NCI-H2171 treated with DMSO at 0.1 percent for 48 hours (cell line): ENCODE results near the gene EMC1.
"Not testable (repeated sequence)": the region's sequence is repeated elsewhere in the genome, so short reads cannot be mapped to it uniquely, and the experiment has no call there.

Source experiments
- DNase-seq: peaks from one replicate; lab custom pipeline; 2025; lab: John Stamatoyannopoulos, UW

Gene EMC1

GRCh38 chr1:19189270-19189669 lies 62.1 kb downstream of the EMC1 start:
- no peak for DNase-seq

- DNase-seq, result no peak
These were observed 63.5 kb downstream of the EMC1 start for GRCh38 chr1:19187852-19188251.

- no peak for DNase-seq
These were observed 65.3 kb downstream of the EMC1 start for GRCh38 chr1:19186001-19186400.

- DNase-seq, result no peak
These were observed 69.1 kb downstream of the EMC1 start for GRCh38 chr1:19182223-19182622.

- DNase-seq, result not testable (repeated sequence)
These were observed 71.1 kb downstream of the EMC1 start for GRCh38 chr1:19180265-19180657.

- DNase-seq, result no peak
These were observed 71.6 kb downstream of the EMC1 start for GRCh38 chr1:19179597-19180264.

GRCh38 chr1:19178734-19179398 lies 72.5 kb downstream of the EMC1 start:
- no peak for DNase-seq

- no peak for DNase-seq
These were observed 73.5 kb downstream of the EMC1 start for GRCh38 chr1:19177811-19178210.

GRCh38 chr1:19169642-19170041 lies 81.7 kb downstream of the EMC1 start:
- peak; percentile 20 for DNase-seq

- no peak for DNase-seq
These were observed 84.2 kb downstream of the EMC1 start for GRCh38 chr1:19167140-19167539.

- no peak for DNase-seq
These were observed 85.3 kb downstream of the EMC1 start for GRCh38 chr1:19166066-19166465.
